HEK293T (cell line): ENCODE results near the gene ASPG.

Experiments used
- CTCF ChIA-PET: fragments of 350-600 bp; formaldehyde crosslinking; extraction: SDS; loops from one replicate; lab custom pipeline; 2021; ENCODE audit warnings: antibody characterized with exemption, inconsistent platforms; lab: Yijun Ruan, JAX
- POLR2A ChIA-PET: fragments of 350-600 bp; formaldehyde crosslinking; extraction: SDS; loops from one replicate; lab custom pipeline; 2020; ENCODE audit warnings: antibody characterized with exemption, inconsistent platforms; lab: Yijun Ruan, JAX
- DNase-seq: peaks from one replicate; pipeline ENCODE4 v3.0.0; 2012; ENCODE audit warnings: mixed read lengths; ENCODE audit errors: extremely low spot score
- ARNT ChIP-seq: fragments of 450-650 bp; IDR thresholded peaks from 2 replicates; pipeline ENCODE4 v1.6.1; 2017; ENCODE audit warnings: mild to moderate bottlenecking
- BHLHE40 ChIP-seq: fragments of 450-650 bp; IDR thresholded peaks from 2 replicates; pipeline ENCODE4 v1.6.1; 2016; ENCODE audit warnings: mild to moderate bottlenecking, moderate library complexity, borderline replicate concordance
- CTBP1 ChIP-seq: fragments of 450-650 bp; IDR thresholded peaks from 2 replicates; pipeline ENCODE4 v1.6.1; 2016; ENCODE audit warnings: borderline replicate concordance
- ELF4 ChIP-seq: fragments of 450-650 bp; IDR thresholded peaks from 2 replicates; pipeline ENCODE4 v1.6.1; 2017; ENCODE audit warnings: antibody characterized with exemption
- FOXA1 ChIP-seq: fragments of 450-650 bp; IDR thresholded peaks from 2 replicates; pipeline ENCODE4 v1.6.1; 2016; ENCODE audit warnings: mild to moderate bottlenecking
- FOXK2 ChIP-seq: fragments of 450-650 bp; IDR thresholded peaks from 2 replicates; pipeline ENCODE4 v1.6.1; 2016; ENCODE audit warnings: mild to moderate bottlenecking
- FOXM1 ChIP-seq: fragments of 450-650 bp; IDR thresholded peaks from 2 replicates; pipeline ENCODE4 v1.6.1; 2017; ENCODE audit warnings: mild to moderate bottlenecking, borderline replicate concordance
- HDGF ChIP-seq: fragments of 450-650 bp; IDR thresholded peaks from 2 replicates; pipeline ENCODE4 v1.6.1; 2017; ENCODE audit warnings: antibody characterized with exemption, borderline replicate concordance
- L3MBTL2 ChIP-seq: fragments of 450-650 bp; conservative IDR thresholded peaks from 2 replicates; pipeline ENCODE4 v1.6.1; 2016; ENCODE audit warnings: mild to moderate bottlenecking
- LEF1 ChIP-seq: fragments of 450-650 bp; IDR thresholded peaks from 2 replicates; pipeline ENCODE4 v1.6.1; 2017; ENCODE audit warnings: mild to moderate bottlenecking, borderline replicate concordance
- NFRKB ChIP-seq: fragments of 450-650 bp; IDR thresholded peaks from 2 replicates; pipeline ENCODE4 v1.6.1; 2016; ENCODE audit warnings: mild to moderate bottlenecking, moderate library complexity
- PKNOX1 ChIP-seq: fragments of 450-650 bp; IDR thresholded peaks from 2 replicates; pipeline ENCODE4 v1.6.1; 2016
- SP1 ChIP-seq: fragments of 450-650 bp; IDR thresholded peaks from 2 replicates; pipeline ENCODE4 v1.6.1; 2017
- SUZ12 ChIP-seq: fragments of 450-650 bp; IDR thresholded peaks from 2 replicates; pipeline ENCODE4 v1.6.1; 2016; ENCODE audit warnings: mild to moderate bottlenecking
- TARDBP ChIP-seq: fragments of 450-650 bp; IDR thresholded peaks from 2 replicates; pipeline ENCODE4 v1.6.1; 2016
- ZNF384 ChIP-seq: fragments of 450-650 bp; IDR thresholded peaks from 2 replicates; pipeline ENCODE4 v1.6.1; 2016

Gene ASPG

DNA sequence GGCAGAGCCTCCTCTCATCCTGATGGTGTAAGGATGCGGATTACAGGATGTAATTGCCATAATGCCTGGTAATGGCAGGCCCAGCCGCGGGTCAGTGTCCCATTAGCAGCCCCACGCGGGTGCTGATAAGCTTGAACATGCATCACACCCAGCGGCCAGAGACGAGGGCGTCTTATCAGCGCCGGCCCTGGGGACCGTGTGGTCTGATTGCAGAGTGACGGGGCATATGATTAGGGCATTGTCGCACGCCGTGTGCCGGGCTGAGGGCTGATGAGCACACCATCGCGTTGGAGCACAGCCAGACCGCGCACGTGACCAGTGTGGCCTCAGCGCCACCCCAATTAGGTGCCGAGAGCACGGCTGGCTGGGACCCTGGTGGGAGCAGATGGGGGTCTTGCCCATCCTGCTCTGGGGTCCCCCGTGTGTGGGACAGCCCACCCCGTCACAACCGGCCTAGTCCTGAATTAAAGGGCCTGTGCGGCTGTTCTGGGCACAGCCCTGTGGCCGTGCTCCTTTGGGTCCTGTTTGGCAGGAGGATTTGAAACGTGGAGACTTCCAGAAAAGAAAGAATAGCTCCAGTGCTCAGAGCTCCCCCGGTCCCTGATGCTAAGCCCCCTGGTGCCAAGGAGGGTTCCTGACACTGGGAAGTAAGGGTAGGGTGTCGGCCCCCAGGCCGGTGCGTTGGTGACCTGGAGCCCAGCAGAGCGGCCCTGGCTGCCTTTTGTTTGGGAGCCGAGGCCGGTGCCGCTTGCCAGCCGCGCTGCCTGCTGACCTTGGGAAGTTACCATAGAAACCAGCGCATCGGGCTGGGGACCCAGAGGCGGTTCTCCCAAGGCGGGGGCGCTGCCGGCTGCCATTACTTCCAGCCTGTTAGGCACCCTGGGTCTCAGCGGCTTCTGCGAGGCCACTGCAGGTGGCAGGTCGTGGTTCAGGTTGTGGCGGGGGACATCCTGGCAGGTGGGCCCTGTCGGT is 73.6 kb downstream of the ASPG start:
- ChIA-PET CTCF (no interaction called here), POLR2A (no interaction called here)
- no peak for DNase-seq
- TF ChIP-seq BHLHE40 (no peak), FOXK2 (no peak), ZNF384 (no peak), FOXM1 (no peak), PKNOX1 (no peak)

GRCh38 chr14:104159990-104160389 is 74.5 kb downstream of the ASPG start:
- POLR2A ChIA-PET = no interaction called here
- CTCF ChIA-PET = no interaction called here
- DNase-seq = no peak
- TF ChIP-seq HDGF (no peak), FOXM1 (no peak), ELF4 (no peak), NFRKB (no peak), PKNOX1 (no peak), LEF1 (no peak), TARDBP (no peak), SP1 (no peak)

DNA sequence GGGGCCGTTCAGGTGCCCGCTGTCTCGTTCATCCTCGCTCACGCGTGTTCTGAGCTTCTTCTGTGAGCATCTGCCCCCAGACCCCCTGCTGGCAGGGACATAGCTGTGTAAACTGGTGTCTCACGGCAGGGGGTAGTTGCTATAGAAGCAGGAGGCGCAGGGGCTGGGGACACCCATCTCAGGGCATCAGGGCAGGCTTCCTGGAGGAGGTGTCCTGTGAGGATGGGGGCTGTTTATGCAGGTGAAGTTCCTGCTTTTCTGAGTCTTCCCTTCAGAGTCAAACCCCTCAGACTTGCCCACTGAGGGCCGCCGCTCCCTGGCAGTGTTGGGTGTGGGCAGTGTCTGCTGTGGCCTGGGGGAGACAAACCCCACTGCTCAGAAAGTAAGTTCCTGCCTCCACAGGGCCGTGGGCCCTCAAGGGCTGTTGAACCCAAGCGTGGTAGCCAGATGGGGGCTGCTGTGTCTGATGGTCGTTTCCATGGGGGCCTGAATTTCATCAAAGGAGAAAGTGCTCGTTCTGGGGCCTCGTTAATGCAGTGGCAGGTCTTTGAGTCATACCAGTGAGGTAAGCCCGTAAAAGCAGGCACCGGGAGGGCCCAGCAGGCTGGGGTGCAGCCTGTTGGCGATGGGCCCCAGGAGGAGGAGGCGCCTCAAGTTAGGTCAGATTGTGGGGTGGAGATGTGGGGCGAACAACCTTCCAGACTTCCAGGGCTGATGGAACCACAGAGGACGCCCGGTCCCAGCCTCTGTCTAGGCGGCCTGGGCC is 76.3 kb downstream of the ASPG start:
- ChIA-PET CTCF (no interaction called here), POLR2A (no interaction called here)
- TF ChIP-seq NFRKB = no peak
- no peak for TF ChIP-seq L3MBTL2
- no peak for TF ChIP-seq BHLHE40
- no peak for TF ChIP-seq HDGF
- TF ChIP-seq TARDBP = no peak
- TF ChIP-seq ELF4 = no peak
- no peak for TF ChIP-seq FOXK2
- no peak for TF ChIP-seq PKNOX1
- TF ChIP-seq ARNT = no peak
- no peak for TF ChIP-seq SUZ12
- TF ChIP-seq FOXA1 = no peak
- no peak for TF ChIP-seq LEF1
- TF ChIP-seq CTBP1 = no peak
- TF ChIP-seq FOXM1 = no peak
- no peak for TF ChIP-seq ZNF384
- TF ChIP-seq SP1 = no peak
- DNase-seq = no peak

GRCh38 chr14:104162495-104162894 is 77.0 kb downstream of the ASPG start:
- ChIA-PET CTCF (no interaction called here), POLR2A (no interaction called here)
- TF ChIP-seq PKNOX1 = no peak
- no peak for TF ChIP-seq ELF4
- TF ChIP-seq CTBP1 = no peak
- no peak for TF ChIP-seq TARDBP
- TF ChIP-seq LEF1 = no peak
- TF ChIP-seq NFRKB = no peak
- no peak for TF ChIP-seq FOXM1
- no peak for TF ChIP-seq SUZ12
- no peak for TF ChIP-seq SP1
- TF ChIP-seq ARNT = no peak
- TF ChIP-seq L3MBTL2 = no peak
- TF ChIP-seq ZNF384 = no peak
- TF ChIP-seq HDGF = no peak
- TF ChIP-seq FOXK2 = no peak
- TF ChIP-seq BHLHE40 = no peak
- TF ChIP-seq FOXA1 = no peak

GRCh38 chr14:104163541-104163940 is 78.0 kb downstream of the ASPG start:
- DNase-seq = no peak
- ChIA-PET POLR2A (no interaction called here), CTCF (no interaction called here)
- TF ChIP-seq LEF1 (no peak), PKNOX1 (no peak), SP1 (no peak)

More at GRCh38 chr14:104162495-104162894, 77.0 kb downstream of the ASPG start:
- DNase-seq = no peak
